Thoracic aorta (tissue), 2 donors: Measurements from ENCODE around the gene AGR2. TPM values are rescaled to one million over a fixed set of nuclear protein-coding genes. Genes with fewer than 3 reads are reported as not detected.

Experiments used
- ATAC-seq: fragments of 150-250 bp; one replicate; pipeline ENCODE4 v1.8.0; 2017; ENCODE audit warnings: low read depth; ENCODE audit not compliant: insufficient number of reproducible peaks, low FRiP score
- DNase-seq: peaks from one replicate; pipeline ENCODE4 v3.0.0-alpha.2; 2020; ENCODE audit warnings: low spot score
- H3K27ac ChIP-seq, 2 donors: fragments of 200-600 bp; sonication (generic); 1 replicate in 1 of 2; 2 replicates in 1 of 2; pipeline ENCODE4 v1.5.1; 2016; ENCODE audit warnings: mild to moderate bottlenecking in 2 of 2, moderate library complexity in 2 of 2
- H3K27me3 ChIP-seq: fragments of 200-600 bp; sonication (generic); replicated peaks from 2 replicates; pipeline ENCODE4 v1.6.0; 2016; ENCODE audit warnings: mild to moderate bottlenecking; ENCODE audit not compliant: insufficient read depth
- H3K36me3 ChIP-seq: fragments of 200-600 bp; sonication (generic); one replicate; pipeline ENCODE4 v1.5.1; 2016
- H3K4me1 ChIP-seq, 2 donors: fragments of 200-600 bp; sonication (generic); 1 replicate in 1 of 2; 2 replicates in 1 of 2; pipeline versions ENCODE4 v1.5.1 to v1.6.0; 2016; ENCODE audit warnings: low read depth in 2 of 2, mild to moderate bottlenecking in 1 of 2; ENCODE audit not compliant: control insufficient read depth in 1 of 2
- H3K4me3 ChIP-seq: fragments of 200-600 bp; sonication (generic); 2 replicates; pipeline ENCODE4 v1.5.1; 2016; ENCODE audit warnings: mild to moderate bottlenecking
- H3K9me3 ChIP-seq: fragments of 200-600 bp; sonication (generic); 2 replicates; pipeline ENCODE4 v1.5.1; 2016
- total RNA-seq, 2 donors: library from RNA; depleted of rRNA; stranded (reverse); fragments of >200 nt; gene quantifications; one replicate each; pipeline versions ENCODE4 v1.1.0 to v1.2.3, GENCODE V29; 2016
- TF ChIP-seq, protein P1 (sequence below): fragments of 200-600 bp; sonication (generic); IDR thresholded peaks from one replicate; pipeline ENCODE4 v1.5.1; 2019; ENCODE audit warnings: antibody characterized with exemption

Gene AGR2
- total RNA-seq, 2 donors from 2014 or later = 25.2 TPM; not detected in 1

GRCh38 chr7:16787127-16787526, 17.7 kb downstream of the AGR2 start:
- TF ChIP-seq, protein P1, sequence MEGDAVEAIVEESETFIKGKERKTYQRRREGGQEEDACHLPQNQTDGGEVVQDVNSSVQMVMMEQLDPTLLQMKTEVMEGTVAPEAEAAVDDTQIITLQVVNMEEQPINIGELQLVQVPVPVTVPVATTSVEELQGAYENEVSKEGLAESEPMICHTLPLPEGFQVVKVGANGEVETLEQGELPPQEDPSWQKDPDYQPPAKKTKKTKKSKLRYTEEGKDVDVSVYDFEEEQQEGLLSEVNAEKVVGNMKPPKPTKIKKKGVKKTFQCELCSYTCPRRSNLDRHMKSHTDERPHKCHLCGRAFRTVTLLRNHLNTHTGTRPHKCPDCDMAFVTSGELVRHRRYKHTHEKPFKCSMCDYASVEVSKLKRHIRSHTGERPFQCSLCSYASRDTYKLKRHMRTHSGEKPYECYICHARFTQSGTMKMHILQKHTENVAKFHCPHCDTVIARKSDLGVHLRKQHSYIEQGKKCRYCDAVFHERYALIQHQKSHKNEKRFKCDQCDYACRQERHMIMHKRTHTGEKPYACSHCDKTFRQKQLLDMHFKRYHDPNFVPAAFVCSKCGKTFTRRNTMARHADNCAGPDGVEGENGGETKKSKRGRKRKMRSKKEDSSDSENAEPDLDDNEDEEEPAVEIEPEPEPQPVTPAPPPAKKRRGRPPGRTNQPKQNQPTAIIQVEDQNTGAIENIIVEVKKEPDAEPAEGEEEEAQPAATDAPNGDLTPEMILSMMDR = no peak
- Histone ChIP-seq H3K9me3 (no peaks in the 10 kb centered on the region), H3K4me1 (no peaks in the 10 kb centered on the region), H3K36me3 (no peaks in the 10 kb centered on the region), H3K4me3 (no peak overlapping the region), H3K27ac (no peak overlapping the region), H3K27me3 (no peaks in the 10 kb centered on the region)
- ATAC-seq (no peak), DNase-seq (no peak)

DNA sequence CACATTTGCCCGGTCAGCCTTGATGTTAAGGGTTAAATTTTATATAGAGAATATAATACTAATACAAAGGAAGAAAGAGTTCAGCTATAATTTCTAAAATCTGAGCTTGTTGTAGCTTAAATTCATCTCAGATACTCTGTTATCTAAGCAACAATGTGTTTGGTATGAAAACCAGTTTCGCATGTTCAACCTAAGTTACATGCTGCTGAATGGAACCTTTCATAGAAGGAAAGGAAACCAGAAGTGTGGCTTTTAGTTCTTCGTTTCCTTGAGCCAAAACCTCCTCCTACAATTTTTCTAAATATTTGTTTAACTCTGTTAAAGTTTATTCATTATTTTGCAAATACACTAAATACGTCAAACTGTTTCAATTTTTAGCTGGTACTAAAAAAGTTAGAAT, 18.5 kb downstream of the AGR2 start:
- ATAC-seq (no peak), DNase-seq (no peak)
- no peaks in the 10 kb centered on the region for H3K4me1 ChIP-seq
- H3K27me3 ChIP-seq = no peaks in the 10 kb centered on the region
- no peaks in the 10 kb centered on the region for H3K9me3 ChIP-seq
- H3K27ac ChIP-seq = no peak overlapping the region
- TF ChIP-seq, protein P1 = no peak
- H3K36me3 ChIP-seq = no peaks in the 10 kb centered on the region
- H3K4me3 ChIP-seq = no peak overlapping the region

- Histone ChIP-seq H3K27me3 (no peaks in the 10 kb centered on the region), H3K9me3 (no peaks in the 10 kb centered on the region), H3K36me3 (no peaks in the 10 kb centered on the region), H3K4me1 (no peaks in the 10 kb centered on the region), H3K27ac (no peak overlapping the region), H3K4me3 (no peak overlapping the region)
- no peak for DNase-seq
- ATAC-seq = no peak
- TF ChIP-seq, protein P1 = no peak
Observed at GRCh38 chr7:16785846-16786245, 19.0 kb downstream of the AGR2 start.

DNA sequence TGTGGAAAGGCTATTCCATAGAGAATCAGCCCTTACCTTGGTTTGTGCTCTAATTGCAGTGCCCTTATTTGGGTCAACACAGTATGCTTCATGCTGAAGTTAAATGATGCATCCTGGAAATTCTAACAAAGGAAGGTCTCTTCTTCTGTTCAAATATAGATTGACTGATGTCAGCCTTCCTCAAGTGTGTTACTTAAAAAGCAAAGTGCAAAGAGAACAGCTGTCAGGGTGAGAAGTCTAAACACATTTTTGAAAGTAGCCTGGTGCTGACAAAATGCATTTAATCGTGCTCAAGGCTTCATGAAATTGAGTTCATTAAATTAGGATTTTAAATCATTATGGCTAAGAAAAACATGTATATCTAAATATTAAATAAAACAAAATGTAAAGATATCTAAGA, 19.5 kb downstream of the AGR2 start:
- ATAC-seq (no peak), DNase-seq (no peak)
- no peaks in the 10 kb centered on the region for H3K9me3 ChIP-seq
- no peaks in the 10 kb centered on the region for H3K27me3 ChIP-seq
- H3K4me1 ChIP-seq = no peaks in the 10 kb centered on the region
- TF ChIP-seq, protein P1 = no peak
- no peak overlapping the region for H3K4me3 ChIP-seq
- no peaks in the 10 kb centered on the region for H3K36me3 ChIP-seq
- H3K27ac ChIP-seq = no peak overlapping the region

- no peak for ATAC-seq
- no peaks in the 10 kb centered on the region for H3K27me3 ChIP-seq
- H3K4me3 ChIP-seq = no peak overlapping the region
- TF ChIP-seq, protein P1 = no peak
- no peak for DNase-seq
- no peaks in the 10 kb centered on the region for H3K4me1 ChIP-seq
- no peak overlapping the region for H3K27ac ChIP-seq
- H3K36me3 ChIP-seq = no peaks in the 10 kb centered on the region
- H3K9me3 ChIP-seq = no peaks in the 10 kb centered on the region
Observed at GRCh38 chr7:16780596-16780995, 24.2 kb downstream of the AGR2 start.
